Lung (tissue), 12 donors: ENCODE measurements around the gene CENPM. TPM values are rescaled to one million over a fixed set of nuclear protein-coding genes. Genes with fewer than 3 reads are reported as not detected.

Experiments used
- ATAC-seq: fragments of 200-7000 bp; cut with Tn5 transposase; one replicate; pipeline ENCODE4 v1.9.1; 2020; ENCODE audit warnings: moderate number of reproducible peaks; ENCODE audit not compliant: insufficient read depth, low FRiP score
- DNase-seq, 3 donors: peaks; one replicate each; pipeline ENCODE4 v3.0.0-alpha.2; 2013 to 2017
- H3K27ac ChIP-seq, 2 donors: one replicate each; pipeline ENCODE4 v1.5.1; 2013; ENCODE audit warnings: mild to moderate bottlenecking in 2 of 2, moderate library complexity in 2 of 2, control low read depth in 1 of 2, inconsistent platforms in 1 of 2, low read depth in 1 of 2, low read length in 1 of 2
- H3K27me3 ChIP-seq, 3 donors: one replicate each; pipeline ENCODE4 v1.5.1; 2013; ENCODE audit warnings: low read length in 2 of 3; ENCODE audit not compliant: control insufficient read depth in 3 of 3, insufficient read depth in 3 of 3
- H3K36me3 ChIP-seq, 4 donors: one replicate each; pipeline ENCODE4 v1.5.1; 2013; ENCODE audit warnings: low read length in 4 of 4, mild to moderate bottlenecking in 1 of 4, moderate library complexity in 1 of 4; ENCODE audit not compliant: control insufficient read depth in 4 of 4, insufficient read depth in 4 of 4
- H3K4me1 ChIP-seq, 5 donors: one replicate each; pipeline ENCODE4 v1.5.1; 2013; ENCODE audit warnings: low read length in 5 of 5, mild to moderate bottlenecking in 2 of 5, moderate library complexity in 1 of 5; ENCODE audit not compliant: control insufficient read depth in 5 of 5, insufficient read depth in 5 of 5
- H3K4me3 ChIP-seq: one replicate; pipeline ENCODE4 v1.5.1; 2013; ENCODE audit warnings: mild to moderate bottlenecking, control low read depth, moderate library complexity
- H3K9ac ChIP-seq, 2 donors: one replicate each; pipeline ENCODE4 v1.5.1; 2013; ENCODE audit warnings: low read length in 2 of 2, control low read depth in 1 of 2; ENCODE audit not compliant: insufficient read depth in 1 of 2
- H3K9me3 ChIP-seq, 4 donors: one replicate each; pipeline ENCODE4 v1.5.1; 2013; ENCODE audit warnings: low read length in 3 of 4, mild to moderate bottlenecking in 1 of 4, moderate library complexity in 1 of 4; ENCODE audit not compliant: control insufficient read depth in 4 of 4, insufficient read depth in 3 of 4
- CTCF ChIP-seq: IDR thresholded peaks from 2 replicates; pipeline ENCODE4 v1.5.1; 2012; ENCODE audit warnings: mild to moderate bottlenecking; ENCODE audit errors: control extremely low read depth, extremely low read depth
- WGBS, 2 donors: extraction: QIAGEN DNeasy Blood & Tissue Kit; methylation state at CpG; one replicate each; pipeline ENCODE4 v1.1.7; 2013; 5-methylcytosine and 5-hydroxymethylcytosine counted together
- polyA plus RNA-seq, 2 donors: library from polyadenylated mRNA; stranded (reverse); fragments of 200-250 nt; gene quantifications; one replicate each; pipeline ENCODE4 v1.2.1, GENCODE V29; 2013
- total RNA-seq, 2 donors: library from RNA; depleted of rRNA in 1 of 2; stranded (reverse); fragments of >200 nt in 1 of 2; gene quantifications; one replicate each; pipeline ENCODE4 v1.2.1, GENCODE V29; 2014 to 2021
- donor health status: control.
- donor health status: control.
- donor health status: Bipolar disorder and iron deficiency.
- donor health status: healthy.
- donor health status: DM: yes; HTN: yes; CAD: no.

The CENPM gene
- total and polyA plus RNA-seq, 4 donors, result 9.9 to 20.5 (median 14.5) TPM

GRCh38 chr22:41975299-41976069 is 28.5 kb upstream of the CENPM start:
- ATAC-seq (no peak), DNase-seq (no peak)
- no peaks in the 10 kb centered on the region for H3K36me3 ChIP-seq
- no peak overlapping the region for H3K4me3 ChIP-seq
- H3K27ac ChIP-seq, result no peak overlapping the region
- no peak for TF ChIP-seq CTCF
- 70 to 79% methylated on average over 12 of the region's 12 CpGs for whole genome bisulfite sequencing, 2 donors
- H3K4me1 ChIP-seq, result peaks cover 0 to 11% (median 5%) of the 10 kb centered on the region in 5 donors
- no peaks in the 10 kb centered on the region for H3K9me3 ChIP-seq
- no peak overlapping the region for H3K9ac ChIP-seq
- H3K27me3 ChIP-seq, result peaks cover 0 to 31% (median 26%) of the 10 kb centered on the region in 3 donors

- Histone ChIP-seq H3K9ac (no peak overlapping the region), H3K27ac (no peak overlapping the region), H3K9me3 (no peaks in the 10 kb centered on the region), H3K36me3 (no peaks in the 10 kb centered on the region), H3K27me3 (peaks cover 0 to 31% (median 26%) of the 10 kb centered on the region in 3 donors), H3K4me3 (no peak overlapping the region), H3K4me1 (peaks cover 0 to 11% (median 5%) of the 10 kb centered on the region in 5 donors)
- ATAC-seq, result no peak
- DNase-seq, result no peak
- no peak for TF ChIP-seq CTCF
- 59 to 72% methylated on average over 10 of the region's 10 CpGs for WGBS, 2 donors
Observed at GRCh38 chr22:41974691-41975290, 27.8 kb upstream of the CENPM start.

- TF ChIP-seq CTCF, result no peak
- WGBS, 2 donors, result 86 to 89% methylated on average over 11 of the region's 11 CpGs
- H3K4me1 ChIP-seq, result peaks cover 0 to 7% (median 0%) of the 10 kb centered on the region in 5 donors
- ATAC-seq, result no peak
- DNase-seq, result no peak
- no peak overlapping the region for H3K27ac ChIP-seq
- no peak overlapping the region for H3K9ac ChIP-seq
- H3K36me3 ChIP-seq, result no peaks in the 10 kb centered on the region
- H3K4me3 ChIP-seq, result no peak overlapping the region
- peaks cover 0 to 17% (median 17%) of the 10 kb centered on the region in 3 donors for H3K27me3 ChIP-seq
- no peaks in the 10 kb centered on the region for H3K9me3 ChIP-seq
Observed at GRCh38 chr22:41971431-41971830, 24.5 kb upstream of the CENPM start.
